GM21447 (cell line): ENCODE measurements around the gene HECTD2.
"Not testable (repeated sequence)": the region's sequence is repeated elsewhere in the genome, so short reads cannot be mapped to it uniquely, and the experiment has no call there.

Experiments used
- ATAC-seq: cut with Tn5 transposase; IDR thresholded peaks from one replicate; pipeline ENCODE4 v1.9.1; 2021; ENCODE audit not compliant: unreplicated experiment

Gene HECTD2

GRCh38 chr10:91410638-91411371 lies 661 bp downstream of the HECTD2 start:
- peak; percentile 3 for ATAC-seq

DNA sequence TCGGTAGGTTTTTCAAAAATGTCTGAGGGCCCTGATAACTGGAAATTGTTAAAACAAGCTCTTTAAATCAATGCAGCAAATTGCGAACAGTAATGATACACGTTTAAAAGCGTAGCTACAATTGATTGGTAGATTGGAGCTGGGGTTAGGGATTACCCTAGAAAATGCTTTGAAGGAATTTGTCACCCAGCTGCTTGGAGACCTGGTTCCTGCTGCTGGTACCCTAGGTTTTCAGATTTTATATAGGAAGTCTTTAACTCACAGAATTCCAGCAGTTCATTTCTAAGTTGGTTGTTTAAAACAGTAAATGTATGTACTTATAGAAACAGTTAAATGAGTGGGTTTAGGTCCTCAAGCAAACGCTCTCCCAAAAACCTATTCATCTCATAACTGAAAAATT lies 1.5 kb downstream of the HECTD2 start:
- ATAC-seq = no peak

GRCh38 chr10:91412354-91413087 lies 2.4 kb downstream of the HECTD2 start:
- no peak for ATAC-seq

GRCh38 chr10:91415816-91416215 lies 5.7 kb downstream of the HECTD2 start:
- ATAC-seq = no peak

GRCh38 chr10:91416339-91416855 lies 6.3 kb downstream of the HECTD2 start:
- ATAC-seq = no peak

GRCh38 chr10:91418416-91418815 lies 8.3 kb downstream of the HECTD2 start:
- no peak for ATAC-seq

GRCh38 chr10:91420868-91421267 lies 10.7 kb downstream of the HECTD2 start:
- ATAC-seq = no peak

GRCh38 chr10:91422915-91423314 lies 12.8 kb downstream of the HECTD2 start:
- no peak for ATAC-seq

DNA sequence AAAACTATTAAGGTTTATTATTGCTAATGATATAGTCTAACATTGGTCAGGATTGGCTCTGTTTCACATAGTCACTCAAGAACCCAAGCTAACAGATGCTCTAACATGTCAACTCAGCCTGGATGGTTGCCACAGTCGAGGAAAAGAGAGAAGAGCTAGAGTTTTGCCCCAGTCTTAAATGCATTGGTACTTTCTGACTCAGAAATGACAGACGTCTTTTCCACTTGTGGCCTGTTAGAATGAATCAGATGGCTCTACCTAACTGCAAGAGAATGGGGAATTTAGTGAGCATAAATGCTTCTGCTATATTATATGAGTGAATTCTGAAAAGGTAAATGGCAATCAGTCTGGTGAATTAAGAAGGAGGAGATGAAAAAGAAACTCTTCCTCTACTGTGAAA lies 13.9 kb downstream of the HECTD2 start:
- ATAC-seq = no peak

GRCh38 chr10:91432175-91432574 lies 22.0 kb downstream of the HECTD2 start:
- ATAC-seq = no peak

GRCh38 chr10:91433620-91434019 lies 23.5 kb downstream of the HECTD2 start:
- ATAC-seq = no peak

DNA sequence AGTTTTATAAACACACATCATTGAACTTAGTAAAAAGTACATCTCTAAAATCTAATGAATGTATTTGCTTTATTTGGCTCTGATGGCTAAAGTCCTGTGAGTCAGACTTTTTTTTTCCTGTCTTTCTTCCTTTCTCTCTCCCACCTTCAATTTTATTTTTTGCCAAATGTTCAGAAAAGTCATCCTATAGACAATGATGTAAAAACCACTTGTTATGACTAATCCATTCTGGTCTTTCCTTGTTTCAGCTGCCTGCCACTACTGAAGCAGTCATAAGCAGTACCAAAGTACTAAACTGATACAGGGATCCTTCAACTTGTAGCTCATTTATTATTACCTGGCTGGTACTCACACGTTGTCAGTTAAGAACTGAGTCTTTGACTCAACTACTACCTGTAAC lies 23.9 kb downstream of the HECTD2 start:
- no peak for ATAC-seq

GRCh38 chr10:91435241-91435640 lies 25.1 kb downstream of the HECTD2 start:
- ATAC-seq = no peak

GRCh38 chr10:91438228-91438627 lies 28.1 kb downstream of the HECTD2 start:
- not testable (repeated sequence) for ATAC-seq

GRCh38 chr10:91444211-91445182 lies 34.4 kb downstream of the HECTD2 start:
- ATAC-seq = no peak

- no peak for ATAC-seq
Observed at GRCh38 chr10:91452063-91452462, 41.9 kb downstream of the HECTD2 start.

DNA sequence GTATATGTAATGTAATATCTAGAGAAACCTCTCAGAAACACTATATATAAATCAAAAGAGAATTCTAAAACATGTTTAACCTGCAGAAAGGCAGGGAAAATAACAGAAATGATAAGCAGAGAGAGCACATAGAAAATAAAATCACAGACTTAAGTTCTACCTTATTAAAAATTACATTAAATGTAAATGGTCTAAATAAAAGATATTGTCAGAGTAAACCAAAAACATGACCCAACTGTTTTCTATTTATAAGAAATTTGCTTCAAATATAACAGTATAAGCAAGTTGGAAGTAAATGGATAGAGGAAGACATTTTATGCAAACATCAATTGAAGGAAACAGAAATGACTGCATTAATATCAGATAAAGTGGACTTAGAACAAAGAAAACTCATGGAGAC lies 43.4 kb downstream of the HECTD2 start:
- ATAC-seq = no peak

DNA sequence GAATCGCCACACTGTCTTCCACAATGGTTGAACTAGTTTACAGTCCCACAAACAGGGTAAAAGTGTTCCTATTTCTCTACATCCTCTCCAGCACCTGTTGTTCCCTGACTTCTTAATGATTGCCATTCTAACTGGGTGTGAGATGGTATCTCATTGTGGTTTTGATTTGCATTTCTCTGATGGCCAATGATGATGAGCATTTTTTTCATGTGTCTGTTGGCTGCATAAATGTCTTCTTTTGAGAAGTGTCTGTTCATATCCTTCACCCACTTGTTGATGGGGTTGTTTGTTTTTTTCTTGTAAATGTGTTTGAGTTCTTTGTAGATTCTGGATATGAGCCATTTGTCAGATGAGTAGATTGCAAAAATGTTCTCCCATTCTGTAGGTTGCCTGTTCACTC lies 45.0 kb downstream of the HECTD2 start:
- ATAC-seq = not testable (repeated sequence)

DNA sequence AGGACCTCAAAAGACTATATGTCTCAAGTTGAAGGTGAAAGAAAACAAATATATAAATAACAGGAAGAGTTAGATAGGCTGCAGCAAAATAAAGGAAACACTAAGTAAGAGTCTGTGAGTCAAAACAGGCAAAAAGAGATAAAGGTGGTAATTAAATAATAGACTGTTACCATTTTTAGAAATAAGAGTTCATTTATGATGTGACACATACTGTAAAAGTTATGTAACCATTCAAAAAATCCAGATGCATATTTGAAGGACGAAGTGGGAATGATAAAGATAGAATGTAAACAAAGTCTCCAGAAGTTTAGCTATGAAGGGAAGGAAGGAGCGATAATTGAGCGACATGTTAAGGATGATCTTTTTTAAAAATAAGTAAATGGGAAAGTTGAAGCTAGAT lies 50.5 kb downstream of the HECTD2 start:
- no peak for ATAC-seq

- no peak for ATAC-seq
Observed at GRCh38 chr10:91462423-91462822, 52.3 kb downstream of the HECTD2 start.

DNA sequence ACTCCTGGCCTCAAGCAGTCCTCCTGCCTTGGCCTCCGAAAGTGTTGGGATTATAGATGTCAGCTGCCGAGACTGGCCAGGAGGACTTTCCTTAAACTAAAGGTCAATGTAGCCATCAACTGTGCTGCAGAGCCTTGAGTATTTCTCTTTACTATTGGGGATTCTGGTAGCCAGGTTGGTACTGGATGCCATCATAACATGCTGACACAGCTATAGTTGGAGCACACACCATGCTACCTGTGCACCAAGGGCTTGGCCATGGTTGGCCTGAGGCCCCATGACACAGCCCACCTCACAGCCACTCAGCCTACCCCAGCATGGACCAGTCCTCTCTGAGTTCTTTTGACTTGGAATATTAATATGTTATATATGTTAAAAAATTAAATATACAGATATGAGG lies 54.4 kb downstream of the HECTD2 start:
- ATAC-seq = no peak
